Measurements from ENCODE around the gene ATF7. TPM values are rescaled to one million over a fixed set of nuclear protein-coding genes. Genes with fewer than 3 reads are reported as not detected.

The ATF7 gene
- total RNA-seq, 5 donors from 2014 or later (not counting 1 experiment from before 2014, with no cell fraction given) = 18.9 to 29.6 (median 27.1) TPM

DNA sequence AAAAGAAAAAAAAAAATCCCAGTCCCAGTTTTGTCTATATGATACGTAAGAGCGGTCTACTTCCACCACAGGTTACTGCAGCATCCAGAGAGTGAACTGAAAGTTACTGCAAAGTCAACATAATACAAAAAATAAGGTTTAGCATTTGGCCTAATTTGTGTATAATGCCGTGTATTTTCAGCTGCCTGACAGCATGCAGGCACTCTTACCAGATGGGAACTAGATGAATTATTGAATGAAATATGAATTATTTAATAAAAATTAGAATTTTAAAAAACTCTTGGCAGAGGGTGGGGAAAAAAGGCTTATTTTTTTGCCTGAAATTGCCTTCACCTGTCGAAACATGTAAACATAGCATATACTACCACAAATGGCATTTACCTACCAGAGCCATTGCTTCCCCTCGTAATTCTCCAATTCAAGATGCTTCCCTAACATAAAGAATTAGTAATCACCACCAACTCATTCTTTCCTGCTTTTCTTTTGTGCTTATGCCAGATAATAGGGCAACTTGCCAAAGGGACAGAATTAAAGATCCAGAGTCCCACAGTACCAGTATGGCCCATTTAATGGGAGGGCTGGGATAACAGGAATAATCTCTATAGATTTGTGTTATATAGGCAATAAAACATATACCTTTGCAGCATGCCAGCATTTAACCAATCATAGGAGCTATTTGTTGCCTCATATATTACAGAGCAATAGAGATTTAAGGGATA, 31.1 kb downstream of the ATF7 start:
- Mint-ChIP-seq H3K27ac (no peak overlapping the region), H3K9me3 (no peaks in the 10 kb centered on the region), H3K36me3 (peaks cover 25% of the 10 kb centered on the region), H3K4me1 (peaks cover 21 to 30% (median 28%) of the 10 kb centered on the region in 3 donors), H3K27me3 (no peaks in the 10 kb centered on the region), H3K4me3 (no peak overlapping the region)
- peaks cover 0 to 8% of the 10 kb centered on the region in 2 experiments for H3K4me1 ChIP-seq (ENCODE audit: control insufficient read depth in 1 of 2, extremely low read depth in 1 of 2, insufficient read depth in 2 of 2, low read length in 2 of 2)
- POLR2A ChIA-PET = no interaction called here
- no peaks in the 10 kb centered on the region for H3K27me3 ChIP-seq (replicated peaks in 1 of 2; ENCODE audit: control insufficient read depth in 2 of 2, extremely low read depth in 1 of 2, insufficient read depth in 2 of 2, low read length in 1 of 2)
- H3K36me3 ChIP-seq (ENCODE audit: control insufficient read depth in 2 of 2, extremely low read depth in 1 of 2, insufficient read depth in 1 of 2, low read length in 1 of 2) = no peaks in the 10 kb centered on the region
- no CpG with 5 or more reads among the region's 5 CpGs for WGBS (ENCODE audit: insufficient coverage)
- no peak overlapping the region for H3K27ac ChIP-seq (ENCODE audit: low read length)
- no peak overlapping the region for H3K4me3 ChIP-seq (ENCODE audit: control insufficient read depth in 1 of 2, extremely low read depth in 1 of 2, low read length in 1 of 2)
- no peak for DNase-seq
- CTCF ChIA-PET = no interaction called here
- no peak for ATAC-seq (replicated peaks in 1 of 4)
- no peaks in the 10 kb centered on the region for H3K9me3 ChIP-seq

DNA sequence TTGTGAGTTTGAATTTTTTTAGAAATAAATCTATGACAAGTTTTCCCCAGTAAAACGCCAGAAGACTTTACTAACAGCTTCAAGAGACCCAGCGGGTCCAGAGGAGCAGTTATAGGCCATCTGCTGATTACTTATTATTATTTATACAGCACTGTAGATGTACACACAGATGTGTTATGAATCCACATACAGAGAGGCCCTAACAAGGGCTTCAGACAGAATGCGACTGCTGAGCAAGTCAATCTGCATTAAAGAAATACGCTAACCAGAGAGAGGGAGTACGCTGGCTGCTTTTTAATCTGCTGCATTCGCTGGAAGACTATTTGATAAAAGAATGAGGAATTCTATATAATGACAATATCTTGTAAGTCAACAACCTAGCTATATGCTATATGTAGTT, 32.5 kb downstream of the ATF7 start:
- H3K9me3 Mint-ChIP-seq = no peaks in the 10 kb centered on the region
- WGBS (ENCODE audit: insufficient coverage) = 80% methylated on average over 1 of the region's 6 CpGs
- no peaks in the 10 kb centered on the region for H3K27me3 ChIP-seq (replicated peaks in 1 of 2; ENCODE audit: control insufficient read depth in 2 of 2, extremely low read depth in 1 of 2, insufficient read depth in 2 of 2, low read length in 1 of 2)
- ATAC-seq (replicated peaks in 1 of 4) = no peak
- H3K4me1 ChIP-seq (ENCODE audit: control insufficient read depth in 1 of 2, extremely low read depth in 1 of 2, insufficient read depth in 2 of 2, low read length in 2 of 2) = peaks cover 0 to 8% of the 10 kb centered on the region in 2 experiments
- peaks cover 28 to 35% (median 32%) of the 10 kb centered on the region in 3 donors for H3K4me1 Mint-ChIP-seq
- ChIA-PET CTCF (interaction anchor here in 1 of 2 donors (0.6 kb wide), 1 partner anchor 1656 kb away, joined by 3 read pairs; no protein-coding TSS in a partner anchor), POLR2A (interaction anchor here in 1 of 2 donors (0.6 kb wide), 2 partner anchors 28 to 177 kb away, joined by 3 read pairs; no protein-coding TSS in a partner anchor)
- no peaks in the 10 kb centered on the region for H3K27me3 Mint-ChIP-seq
- H3K36me3 Mint-ChIP-seq = peaks cover 18% of the 10 kb centered on the region
- no peak overlapping the region for H3K27ac Mint-ChIP-seq
- no peak for DNase-seq
- no peak overlapping the region for H3K4me3 ChIP-seq (ENCODE audit: control insufficient read depth in 1 of 2, extremely low read depth in 1 of 2, low read length in 1 of 2)
- no peak overlapping the region for H3K4me3 Mint-ChIP-seq
- H3K36me3 ChIP-seq (ENCODE audit: control insufficient read depth in 2 of 2, extremely low read depth in 1 of 2, insufficient read depth in 1 of 2, low read length in 1 of 2) = no peaks in the 10 kb centered on the region
- H3K27ac ChIP-seq (ENCODE audit: low read length) = no peak overlapping the region
- no peaks in the 10 kb centered on the region for H3K9me3 ChIP-seq

DNA sequence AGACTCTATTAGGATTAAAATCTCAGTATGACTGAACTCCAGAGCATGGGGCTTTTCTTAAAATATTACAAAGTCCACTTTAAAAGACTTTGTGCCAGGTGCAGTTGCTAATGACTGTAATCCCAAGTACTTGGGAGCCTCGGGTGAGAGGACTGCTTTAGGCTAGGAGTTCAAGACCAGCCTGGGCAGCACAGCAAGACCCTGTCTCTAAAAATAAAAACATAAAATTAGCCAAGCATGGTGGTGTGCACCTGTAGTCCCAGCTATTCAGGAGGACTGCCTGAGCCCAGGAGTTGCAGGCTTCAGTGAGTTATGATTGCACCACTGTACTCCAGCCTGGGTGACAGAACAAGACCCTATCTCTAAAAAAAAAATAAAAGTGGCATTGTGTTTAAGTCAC, 33.2 kb downstream of the ATF7 start:
- WGBS (ENCODE audit: insufficient coverage) = 60% methylated on average over 1 of the region's 1 CpG
- H3K4me1 Mint-ChIP-seq = peaks cover 32 to 37% (median 32%) of the 10 kb centered on the region in 3 donors

DNA sequence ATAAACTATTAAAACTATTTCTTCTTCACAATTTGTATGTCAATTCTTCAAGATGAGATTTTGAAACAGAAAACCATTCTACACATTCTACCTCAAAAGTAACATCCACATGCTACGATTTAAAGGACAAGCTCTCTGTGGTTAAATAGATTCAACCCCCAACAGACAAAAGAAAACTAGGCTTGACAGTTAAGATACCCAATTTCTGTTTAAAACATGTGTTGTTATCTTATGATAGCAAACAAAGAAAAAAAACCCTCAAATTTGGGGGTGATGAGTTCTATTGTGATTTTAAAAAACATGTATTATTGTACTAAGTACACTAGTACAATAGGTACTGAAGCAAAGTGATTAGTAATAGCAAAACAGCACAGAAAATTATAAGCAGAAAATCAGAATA, 33.8 kb downstream of the ATF7 start:
- Mint-ChIP-seq H3K27ac (no peak overlapping the region), H3K36me3 (peaks cover 8% of the 10 kb centered on the region), H3K4me1 (peaks cover 32 to 36% (median 32%) of the 10 kb centered on the region in 3 donors), H3K9me3 (no peaks in the 10 kb centered on the region), H3K27me3 (no peaks in the 10 kb centered on the region), H3K4me3 (no peak overlapping the region)
- peaks cover 0 to 8% of the 10 kb centered on the region in 2 experiments for H3K4me1 ChIP-seq (ENCODE audit: control insufficient read depth in 1 of 2, extremely low read depth in 1 of 2, insufficient read depth in 2 of 2, low read length in 2 of 2)
- ChIA-PET CTCF (no interaction called here), POLR2A (no interaction called here)
- no peak overlapping the region for H3K27ac ChIP-seq (ENCODE audit: low read length)
- H3K4me3 ChIP-seq (ENCODE audit: control insufficient read depth in 1 of 2, extremely low read depth in 1 of 2, low read length in 1 of 2) = no peak overlapping the region
- no peak for DNase-seq
- ATAC-seq (replicated peaks in 1 of 4) = no peak
- H3K27me3 ChIP-seq (replicated peaks in 1 of 2; ENCODE audit: control insufficient read depth in 2 of 2, extremely low read depth in 1 of 2, insufficient read depth in 2 of 2, low read length in 1 of 2) = no peaks in the 10 kb centered on the region
- no peaks in the 10 kb centered on the region for H3K36me3 ChIP-seq (ENCODE audit: control insufficient read depth in 2 of 2, extremely low read depth in 1 of 2, insufficient read depth in 1 of 2, low read length in 1 of 2)
- WGBS (ENCODE audit: insufficient coverage) = no CpG with 5 or more reads among the region's 1 CpG
- H3K9me3 ChIP-seq = no peaks in the 10 kb centered on the region

More for the DNA sequence above, 33.2 kb downstream of the ATF7 start:
- Histone ChIP-seq H3K36me3 (ENCODE audit: control insufficient read depth in 2 of 2, extremely low read depth in 1 of 2, insufficient read depth in 1 of 2, low read length in 1 of 2) (no peaks in the 10 kb centered on the region), H3K4me1 (ENCODE audit: control insufficient read depth in 1 of 2, extremely low read depth in 1 of 2, insufficient read depth in 2 of 2, low read length in 2 of 2) (peaks cover 0 to 8% of the 10 kb centered on the region in 2 experiments), H3K27me3 (replicated peaks in 1 of 2; ENCODE audit: control insufficient read depth in 2 of 2, extremely low read depth in 1 of 2, insufficient read depth in 2 of 2, low read length in 1 of 2) (no peaks in the 10 kb centered on the region), H3K4me3 (ENCODE audit: control insufficient read depth in 1 of 2, extremely low read depth in 1 of 2, low read length in 1 of 2) (no peak overlapping the region), H3K9me3 (no peaks in the 10 kb centered on the region), H3K27ac (ENCODE audit: low read length) (no peak overlapping the region)
- DNase-seq (no peak), ATAC-seq (replicated peaks in 1 of 4) (no peak)
- Mint-ChIP-seq H3K4me3 (no peak overlapping the region), H3K27ac (no peak overlapping the region), H3K9me3 (no peaks in the 10 kb centered on the region), H3K36me3 (peaks cover 11% of the 10 kb centered on the region), H3K27me3 (no peaks in the 10 kb centered on the region)
- ChIA-PET CTCF (interaction anchor here in 1 of 2 donors (0.6 kb wide), 1 partner anchor 1657 kb away, joined by 3 read pairs; no protein-coding TSS in a partner anchor), POLR2A (no interaction called here)

DNA sequence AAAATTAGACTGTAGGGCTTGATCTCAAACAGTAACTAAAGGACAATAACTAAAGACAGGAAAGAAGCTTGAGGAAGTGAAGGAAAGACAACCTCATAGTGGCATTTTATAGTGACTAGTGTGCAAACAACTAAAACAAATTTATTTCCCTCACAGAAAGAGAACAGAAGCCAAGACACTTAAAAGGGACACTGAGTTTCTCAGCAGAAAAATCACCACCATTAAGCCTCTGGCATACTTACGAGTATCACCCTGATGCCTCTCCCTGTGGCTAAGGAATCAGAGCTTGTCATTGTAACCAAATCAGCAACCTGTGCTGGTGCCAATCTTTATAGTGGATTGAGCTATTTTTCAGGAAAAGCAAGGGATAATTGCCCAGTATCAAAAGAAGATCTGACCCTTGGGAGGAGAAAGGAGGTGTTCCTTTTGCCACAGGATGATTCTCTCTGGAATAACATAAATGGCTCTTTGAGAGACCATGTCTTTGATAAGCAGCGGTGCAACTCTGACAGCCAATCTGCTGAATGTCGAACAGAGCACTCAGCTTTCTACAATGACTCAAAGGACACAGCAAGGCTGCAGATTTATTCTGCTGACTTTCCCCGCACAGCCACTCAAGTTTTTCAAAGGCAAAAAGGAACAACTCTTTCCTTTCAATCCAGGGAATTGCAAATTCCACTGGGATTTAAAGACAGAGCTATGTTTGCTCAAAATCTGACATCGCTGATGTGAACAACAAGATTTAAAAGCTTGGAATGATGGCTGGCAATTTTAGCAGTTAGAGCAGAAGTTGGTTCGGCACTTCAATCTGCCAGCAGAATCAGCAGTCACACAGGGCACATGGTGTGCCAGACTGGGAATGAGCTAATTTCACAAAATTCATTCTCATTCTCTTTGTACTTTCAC, 34.6 kb downstream of the ATF7 start:
- Mint-ChIP-seq H3K4me1 (peaks cover 30 to 36% (median 36%) of the 10 kb centered on the region in 3 donors), H3K27me3 (no peaks in the 10 kb centered on the region), H3K9me3 (no peaks in the 10 kb centered on the region), H3K36me3 (peaks cover 8% of the 10 kb centered on the region), H3K27ac (no peak overlapping the region), H3K4me3 (no peak overlapping the region)
- peaks cover 0 to 8% of the 10 kb centered on the region in 2 experiments for H3K4me1 ChIP-seq (ENCODE audit: control insufficient read depth in 1 of 2, extremely low read depth in 1 of 2, insufficient read depth in 2 of 2, low read length in 2 of 2)
- no peak overlapping the region for H3K4me3 ChIP-seq (ENCODE audit: control insufficient read depth in 1 of 2, extremely low read depth in 1 of 2, low read length in 1 of 2)
- DNase-seq = no peak
- H3K27ac ChIP-seq (ENCODE audit: low read length) = no peak overlapping the region
- no peaks in the 10 kb centered on the region for H3K27me3 ChIP-seq (replicated peaks in 1 of 2; ENCODE audit: control insufficient read depth in 2 of 2, extremely low read depth in 1 of 2, insufficient read depth in 2 of 2, low read length in 1 of 2)
- H3K9me3 ChIP-seq = no peaks in the 10 kb centered on the region
- ChIA-PET POLR2A (interaction anchor here in 1 of 2 donors (0.6 kb wide), 1 partner anchor 295 kb away, joined by 3 read pairs; no protein-coding TSS in a partner anchor), CTCF (interaction anchor here in 1 of 2 donors (0.6 kb wide), 1 partner anchor 13 kb away, joined by 3 read pairs; no protein-coding TSS in a partner anchor)
- WGBS (ENCODE audit: insufficient coverage) = 96% methylated on average over 4 of the region's 6 CpGs
- no peaks in the 10 kb centered on the region for H3K36me3 ChIP-seq (ENCODE audit: control insufficient read depth in 2 of 2, extremely low read depth in 1 of 2, insufficient read depth in 1 of 2, low read length in 1 of 2)
- ATAC-seq (replicated peaks in 1 of 4) = no peak

DNA sequence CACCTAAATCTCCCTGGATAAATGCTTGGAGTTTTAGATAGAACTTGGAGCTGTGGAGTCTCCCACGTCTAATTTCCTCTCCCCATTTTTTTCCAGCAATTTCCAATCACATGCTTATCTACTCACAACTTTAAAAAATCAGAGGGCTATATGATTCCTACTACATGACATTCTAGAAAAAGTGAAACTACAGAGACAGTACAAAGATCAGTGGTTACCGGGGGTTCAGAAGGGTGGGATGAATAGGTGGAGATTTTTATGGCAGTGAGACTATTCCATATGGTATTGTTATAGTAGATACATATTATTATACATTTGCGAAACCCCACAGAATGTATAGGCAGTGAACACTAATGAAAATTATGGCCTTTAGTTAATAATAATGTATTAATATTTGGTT, 35.5 kb downstream of the ATF7 start:
- ChIA-PET POLR2A (no interaction called here), CTCF (no interaction called here)
- H3K27me3 ChIP-seq (replicated peaks in 1 of 2; ENCODE audit: control insufficient read depth in 2 of 2, extremely low read depth in 1 of 2, insufficient read depth in 2 of 2, low read length in 1 of 2) = no peaks in the 10 kb centered on the region
- no peaks in the 10 kb centered on the region for H3K9me3 Mint-ChIP-seq
- no peak overlapping the region for H3K4me3 ChIP-seq (ENCODE audit: control insufficient read depth in 1 of 2, extremely low read depth in 1 of 2, low read length in 1 of 2)
- H3K27ac Mint-ChIP-seq = no peak overlapping the region
- peaks cover 0 to 2% of the 10 kb centered on the region in 2 donors for H3K36me3 ChIP-seq (ENCODE audit: control insufficient read depth in 2 of 2, extremely low read depth in 1 of 2, insufficient read depth in 1 of 2, low read length in 1 of 2)
- DNase-seq = no peak
- no peak overlapping the region for H3K4me3 Mint-ChIP-seq
- peaks cover 8% of the 10 kb centered on the region for H3K36me3 Mint-ChIP-seq
- H3K4me1 Mint-ChIP-seq = peaks cover 29 to 39% (median 36%) of the 10 kb centered on the region in 3 donors
- no peaks in the 10 kb centered on the region for H3K9me3 ChIP-seq
- H3K4me1 ChIP-seq (ENCODE audit: control insufficient read depth in 1 of 2, extremely low read depth in 1 of 2, insufficient read depth in 2 of 2, low read length in 2 of 2) = peaks cover 0 to 8% of the 10 kb centered on the region in 2 experiments
- WGBS (ENCODE audit: insufficient coverage) = no CpG with 5 or more reads among the region's 3 CpGs
- no peaks in the 10 kb centered on the region for H3K27me3 Mint-ChIP-seq
- ATAC-seq (replicated peaks in 1 of 4) = no peak
- H3K27ac ChIP-seq (ENCODE audit: low read length) = no peak overlapping the region
